PC-9 (cell line): Measurements from ENCODE around the gene ATP5PD. TPM values are rescaled to one million over a fixed set of nuclear protein-coding genes. Genes with fewer than 3 reads are reported as not detected.

ENCODE experiments used
- BruUV-seq: library from RNA; stranded (reverse); fragments of 400-500 nt; replicated peaks from 2 replicates; lab custom pipeline; 2021; lab: Mats Ljungman, UMichigan
- CTCF ChIA-PET: fragments of 300-600 bp; sonication (Branson Sonifier 250); formaldehyde crosslinking; loops from one replicate; lab custom pipeline; 2022; ENCODE audit warnings: antibody characterized with exemption; lab: Charles Lee
- POLR2A ChIA-PET: fragments of 300-600 bp; sonication (Branson Sonifier 250); formaldehyde crosslinking; loops from one replicate; lab custom pipeline; 2022; ENCODE audit warnings: antibody characterized with exemption; ENCODE audit not compliant: unreplicated experiment; lab: Charles Lee
- DNase-seq, 2 experiments: peaks; one replicate each; pipeline versions ENCODE4 v3.0.0 to v3.0.0-alpha.2; 2015 to 2022; ENCODE audit warnings: mixed read lengths in 1 of 2
- H2AFZ ChIP-seq: fragments of 200-600 bp; sonication (generic); 2 replicates; pipeline ENCODE4 v1.8.1; 2017; ENCODE audit warnings: antibody characterized with exemption
- H3F3A ChIP-seq: fragments of 200-600 bp; sonication (generic); 2 replicates; pipeline ENCODE4 v1.8.1; 2017; ENCODE audit warnings: antibody characterized with exemption, mild to moderate bottlenecking, low read depth; ENCODE audit not compliant: insufficient read depth
- H3K27ac ChIP-seq: fragments of 200-600 bp; sonication (generic); 2 replicates; pipeline ENCODE4 v1.6.1; 2016; ENCODE audit warnings: mixed run types
- H3K27me3 ChIP-seq: fragments of 200-600 bp; sonication (generic); 2 replicates; pipeline ENCODE4 v1.6.1; 2016; ENCODE audit warnings: low read depth, mixed run types; ENCODE audit not compliant: insufficient read depth
- H3K36me3 ChIP-seq: fragments of 200-600 bp; sonication (generic); 2 replicates; pipeline ENCODE4 v1.6.1; 2016; ENCODE audit warnings: low read depth, mixed run types
- H3K4me1 ChIP-seq: fragments of 200-600 bp; sonication (generic); replicated peaks from 2 replicates; pipeline ENCODE4 v1.6.1; 2016; ENCODE audit warnings: mixed run types; ENCODE audit not compliant: insufficient read depth
- H3K4me2 ChIP-seq: fragments of 200-600 bp; sonication (generic); 2 replicates; pipeline ENCODE4 v1.6.1; 2017; ENCODE audit warnings: mixed run types
- H3K4me3 ChIP-seq: fragments of 200-600 bp; sonication (generic); 2 replicates; pipeline ENCODE4 v1.6.1; 2016; ENCODE audit warnings: mixed run types
- H3K79me2 ChIP-seq: fragments of 200-600 bp; sonication (generic); 2 replicates; pipeline ENCODE4 v1.6.1; 2017; ENCODE audit warnings: low read depth, mixed run types
- H3K9me2 ChIP-seq: fragments of 200-600 bp; sonication (generic); 2 replicates; pipeline ENCODE4 v1.8.1; 2017; ENCODE audit warnings: mild to moderate bottlenecking; ENCODE audit not compliant: insufficient read depth
- H3K9me3 ChIP-seq: fragments of 200-600 bp; sonication (generic); 2 replicates; pipeline ENCODE4 v1.8.1; 2016; ENCODE audit warnings: low read depth; ENCODE audit not compliant: insufficient read depth
- H4K20me1 ChIP-seq: fragments of 200-600 bp; sonication (generic); 2 replicates; pipeline ENCODE4 v1.8.1; 2017; ENCODE audit not compliant: insufficient read depth
- CTCF ChIP-seq: fragments of 200-600 bp; sonication (generic); conservative IDR thresholded peaks from 2 replicates; pipeline ENCODE4 v1.6.1; 2017; ENCODE audit warnings: mixed run types, antibody characterized with exemption, mild to moderate bottlenecking, moderate library complexity
- EZH2 ChIP-seq: fragments of 200-600 bp; sonication (generic); IDR thresholded peaks from 2 replicates; pipeline ENCODE4 v1.8.0; 2017; ENCODE audit warnings: antibody characterized with exemption, low read depth
- intact Hi-C: fragments of 100-400 bp; cut with micrococcal nuclease; formaldehyde crosslinking; loops from one replicate; pipeline ENCODE4 v1.10.0; 2022; ENCODE audit not compliant: unreplicated experiment
- total RNA-seq: library from RNA; stranded (reverse); gene quantifications from 2 replicates; pipeline ENCODE4 v1.2.3, GENCODE V29; 2021

ATP5PD gene
- total RNA-seq, 1 experiment from 2014 or later = 336 TPM

- intact Hi-C loops = loop anchor here (2.0 kb wide), 1 partner anchor 51 kb away; no protein-coding TSS in a partner anchor
- H3K27ac ChIP-seq = peak overlapping the region; percentile 43; the same call in 1 of the 2 replicates
- H3K4me3 ChIP-seq = peak overlapping the region; percentile 90
- no peaks in the 10 kb centered on the region for H3K27me3 ChIP-seq
- TSS peak; percentile 94 for BruUV-seq
- TF ChIP-seq EZH2 (no peak), CTCF (no peak)
- peaks cover 31% of the 10 kb centered on the region for H3F3A ChIP-seq
- CTCF ChIA-PET = interaction anchor here (0.6 to 1.7 kb wide), 4 partner anchors 20 to 50 kb away, joined by 3 to 8 read pairs (median 5); no protein-coding TSS in a partner anchor
- no peaks in the 10 kb centered on the region for H3K9me3 ChIP-seq
- H3K9me2 ChIP-seq = no peaks in the 10 kb centered on the region
- POLR2A ChIA-PET = interaction anchor here (0.5 to 0.6 kb wide), 2 partner anchors 21 to 254 kb away, joined by 3 to 6 read pairs; no protein-coding TSS in a partner anchor
- peaks cover 31% of the 10 kb centered on the region for H3K4me1 ChIP-seq
- H4K20me1 ChIP-seq = no peaks in the 10 kb centered on the region
- H2AFZ ChIP-seq = peak overlapping the region; percentile 85
- no peaks in the 10 kb centered on the region for H3K36me3 ChIP-seq
- DNase-seq = no peak
- H3K4me2 ChIP-seq = peak overlapping the region; percentile 98
- peaks cover 31% of the 10 kb centered on the region for H3K79me2 ChIP-seq
Observed at GRCh38 chr17:75011401-75012095, 35.2 kb downstream of the ATP5PD start.

GRCh38 chr17:75010683-75011400 lies 35.9 kb downstream of the ATP5PD start:
- H3K4me2 ChIP-seq = no peak overlapping the region
- H3K79me2 ChIP-seq = peaks cover 31% of the 10 kb centered on the region
- no peak overlapping the region for H3K27ac ChIP-seq
- H3K27me3 ChIP-seq = no peaks in the 10 kb centered on the region
- H3K9me2 ChIP-seq = no peaks in the 10 kb centered on the region
- peaks cover 31% of the 10 kb centered on the region for H3F3A ChIP-seq
- no TSS peak for BruUV-seq
- CTCF ChIA-PET = interaction anchor here (0.6 to 1.2 kb wide), 4 partner anchors 10 to 120 kb away, joined by 3 to 8 read pairs (median 4); no protein-coding TSS in a partner anchor
- TF ChIP-seq EZH2 (no peak), CTCF (no peak)
- H3K4me1 ChIP-seq = peaks cover 31% of the 10 kb centered on the region
- intact Hi-C loops = no loop called here
- H2AFZ ChIP-seq = 0 out of 2 replicates have a peak overlapping the region, but pooled peaks have one; percentile 85
- no peak overlapping the region for H3K4me3 ChIP-seq
- DNase-seq = peak; percentile 42 to 63
- no peaks in the 10 kb centered on the region for H4K20me1 ChIP-seq
- POLR2A ChIA-PET = no interaction called here
- no peaks in the 10 kb centered on the region for H3K9me3 ChIP-seq
- no peaks in the 10 kb centered on the region for H3K36me3 ChIP-seq

GRCh38 chr17:75009139-75009724 lies 37.5 kb downstream of the ATP5PD start:
- Histone ChIP-seq H2AFZ (no peak overlapping the region), H3K27ac (no peak overlapping the region), H3K4me2 (peak overlapping the region; percentile 66), H3K9me2 (no peaks in the 10 kb centered on the region), H3K4me1 (peaks cover 31% of the 10 kb centered on the region), H3K27me3 (no peaks in the 10 kb centered on the region), H3K4me3 (no peak overlapping the region), H3K36me3 (no peaks in the 10 kb centered on the region), H4K20me1 (no peaks in the 10 kb centered on the region), H3K79me2 (peaks cover 17% of the 10 kb centered on the region), H3F3A (peaks cover 31% of the 10 kb centered on the region), H3K9me3 (no peaks in the 10 kb centered on the region)
- peak; percentile 43 to 57 for DNase-seq
- TF ChIP-seq CTCF = no peak
- TF ChIP-seq EZH2 = no peak
- intact Hi-C loops = loop anchor here (2.0 kb wide), 2 partner anchors 16 to 40 kb away; no protein-coding TSS in a partner anchor
- POLR2A ChIA-PET = interaction anchor here (0.6 kb wide), 1 partner anchor 1175 kb away, joined by 3 read pairs; no protein-coding TSS in a partner anchor
- BruUV-seq = no TSS peak
- CTCF ChIA-PET = interaction anchor here (0.7 to 1.3 kb wide), 3 partner anchors 39 to 232 kb away, joined by 8 to 12 read pairs (median 9); no protein-coding TSS in a partner anchor
